Effector memory CD8-positive, alpha-beta T cell (primary cell): ENCODE data around the gene UBE2QL1.
A peak's percentile ranks its signal among the peaks of the same experiment; 100 is the strongest.

Source experiments
- ATAC-seq: fragments of 150-1000 bp; cut with Tn5 transposase; replicated peaks from 2 replicates; pipeline ENCODE4 v1.10.0; 2021; ENCODE audit warnings: mild to moderate bottlenecking, moderate library complexity
- DNase-seq, 3 experiments: peaks; one replicate each; pipeline ENCODE4 v3.0.0; 2021
- H3K27ac Mint-ChIP-seq, 2 donors: one replicate each; pipeline ENCODE4 v1.8.0; 2022; ENCODE audit warnings: mild to moderate bottlenecking in 2 of 2, mixed read lengths in 2 of 2, moderate library complexity in 2 of 2
- H3K27me3 Mint-ChIP-seq, 2 donors: one replicate each; pipeline ENCODE4 v1.8.0; 2022; ENCODE audit warnings: mixed read lengths in 2 of 2
- H3K36me3 Mint-ChIP-seq: one replicate; pipeline ENCODE4 v1.8.0; 2022; ENCODE audit warnings: mild to moderate bottlenecking, moderate library complexity, mixed read lengths; ENCODE audit not compliant: insufficient read depth
- H3K4me1 Mint-ChIP-seq, 2 donors: one replicate each; pipeline ENCODE4 v1.8.0; 2022; ENCODE audit warnings: low read depth in 2 of 2, mixed read lengths in 2 of 2
- H3K4me3 Mint-ChIP-seq, 2 donors: one replicate each; pipeline ENCODE4 v1.8.0; 2022; ENCODE audit warnings: mild to moderate bottlenecking in 2 of 2, mixed read lengths in 2 of 2, moderate library complexity in 2 of 2
- H3K9me3 Mint-ChIP-seq, 2 donors: one replicate each; pipeline ENCODE4 v1.8.0; 2022; ENCODE audit warnings: mixed read lengths in 2 of 2
- total RNA-seq, 9 experiments: gene quantifications; one replicate each; lab custom pipeline; 2026; lab: John Stamatoyannopoulos, UW

The UBE2QL1 gene, protein sequence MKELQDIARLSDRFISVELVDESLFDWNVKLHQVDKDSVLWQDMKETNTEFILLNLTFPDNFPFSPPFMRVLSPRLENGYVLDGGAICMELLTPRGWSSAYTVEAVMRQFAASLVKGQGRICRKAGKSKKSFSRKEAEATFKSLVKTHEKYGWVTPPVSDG
- 0 to 0.54 (median 0) reads per million in 9 experiments for total RNA-seq

DNA sequence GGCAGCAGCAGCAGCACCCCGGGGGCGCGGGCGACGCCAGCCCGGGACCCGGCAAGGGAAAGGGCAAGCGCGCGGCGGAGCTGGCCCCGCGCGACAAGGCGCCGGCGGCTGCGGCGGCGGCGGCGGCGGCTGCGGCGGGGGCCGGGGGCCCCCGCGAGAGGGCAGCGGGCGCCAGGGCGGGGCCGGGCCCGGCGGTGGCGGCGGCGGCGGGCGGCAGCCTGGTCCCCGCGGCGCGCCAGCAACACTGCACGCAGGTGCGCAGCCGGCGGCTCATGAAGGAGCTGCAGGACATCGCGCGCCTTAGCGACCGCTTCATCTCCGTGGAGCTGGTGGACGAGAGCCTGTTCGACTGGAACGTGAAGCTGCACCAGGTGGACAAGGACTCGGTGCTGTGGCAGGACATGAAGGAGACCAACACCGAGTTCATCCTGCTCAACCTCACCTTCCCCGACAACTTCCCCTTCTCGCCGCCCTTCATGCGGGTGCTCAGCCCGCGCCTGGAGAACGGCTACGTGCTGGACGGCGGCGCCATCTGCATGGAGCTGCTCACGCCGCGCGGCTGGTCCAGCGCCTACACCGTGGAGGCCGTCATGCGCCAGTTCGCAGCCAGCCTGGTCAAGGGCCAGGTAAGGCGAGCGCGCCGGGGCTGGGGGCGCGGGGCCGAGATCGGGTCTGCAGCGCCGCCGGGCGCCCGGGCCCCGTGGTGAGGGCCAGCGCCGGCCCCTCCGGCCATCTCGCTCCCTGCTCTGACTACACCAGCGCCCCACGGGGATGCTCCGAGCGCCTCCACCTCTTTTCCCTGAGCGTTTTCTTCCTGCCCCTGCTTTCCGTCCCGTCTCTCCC lies at the start of gene UBE2QL1:
Gene UBE2QL1, plus strand, starts transcription at position 238 of the 843 bp plus-strand sequence. Its CDS starts 35 bp downstream, at position 273.
- peaks cover 41 to 44% of the 10 kb centered on the region in 2 donors for H3K27me3 Mint-ChIP-seq
- peaks cover 3 to 6% of the 10 kb centered on the region in 2 donors for H3K4me1 Mint-ChIP-seq
- ATAC-seq (no peak), DNase-seq (no peak)
- no peak within 1 kb of the TSS for H3K27ac Mint-ChIP-seq
- no peaks in the 10 kb centered on the region for H3K9me3 Mint-ChIP-seq
- no peaks in the 10 kb centered on the region for H3K36me3 Mint-ChIP-seq
- H3K4me3 Mint-ChIP-seq: peak within 1 kb of the TSS; percentile 51 to 58

DNA sequence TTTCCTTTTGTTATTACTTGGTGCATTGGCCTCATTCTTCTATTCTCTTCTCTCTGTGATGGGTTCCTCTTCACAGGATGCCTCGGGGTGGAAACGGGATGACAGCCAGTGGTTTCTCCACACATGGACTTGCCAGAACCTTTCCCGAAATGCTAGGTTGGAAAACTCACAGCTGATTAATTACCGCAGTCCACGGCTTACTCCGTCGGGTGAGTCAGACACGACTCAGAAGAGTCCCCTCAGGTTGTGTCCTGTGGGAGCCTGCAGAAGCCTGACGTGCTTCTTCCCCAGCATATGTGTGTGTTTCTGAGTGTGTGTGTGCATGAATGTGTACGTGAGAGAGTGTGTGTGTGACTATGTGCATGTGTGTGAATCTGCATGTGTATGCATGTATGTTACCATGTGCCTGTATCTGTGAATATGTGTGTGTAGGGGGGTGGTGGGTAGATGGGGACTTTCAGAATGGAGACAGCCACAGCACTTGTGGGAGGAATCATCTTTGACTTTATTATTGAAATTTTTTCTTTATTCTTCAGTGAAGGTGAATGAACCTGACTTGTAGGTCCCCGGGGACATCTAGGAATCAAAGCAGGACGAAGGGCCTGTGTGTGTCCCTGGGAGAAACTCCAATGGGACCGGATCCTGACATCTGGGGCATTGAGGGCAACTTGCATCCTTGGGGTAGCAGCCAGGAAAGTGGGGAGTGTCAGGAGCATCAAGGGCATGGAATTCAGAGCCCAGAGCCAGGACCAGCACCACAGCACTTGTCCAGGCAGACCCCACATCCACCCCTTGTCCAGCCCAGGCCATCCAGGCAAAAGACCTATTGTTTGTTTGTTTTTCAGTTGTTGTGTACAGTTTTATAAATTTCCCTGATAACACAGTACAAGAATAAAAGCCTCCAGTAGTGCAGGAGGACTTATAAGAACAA lies 48.4 kb upstream of the UBE2QL1 start:
- no peak for ATAC-seq
- Mint-ChIP-seq H3K36me3 (no peaks in the 10 kb centered on the region), H3K4me1 (no peaks in the 10 kb centered on the region), H3K27me3 (peaks cover 49 to 75% of the 10 kb centered on the region in 2 donors), H3K9me3 (no peaks in the 10 kb centered on the region), H3K27ac (no peak overlapping the region), H3K4me3 (no peak overlapping the region)
- DNase-seq: no peak

DNA sequence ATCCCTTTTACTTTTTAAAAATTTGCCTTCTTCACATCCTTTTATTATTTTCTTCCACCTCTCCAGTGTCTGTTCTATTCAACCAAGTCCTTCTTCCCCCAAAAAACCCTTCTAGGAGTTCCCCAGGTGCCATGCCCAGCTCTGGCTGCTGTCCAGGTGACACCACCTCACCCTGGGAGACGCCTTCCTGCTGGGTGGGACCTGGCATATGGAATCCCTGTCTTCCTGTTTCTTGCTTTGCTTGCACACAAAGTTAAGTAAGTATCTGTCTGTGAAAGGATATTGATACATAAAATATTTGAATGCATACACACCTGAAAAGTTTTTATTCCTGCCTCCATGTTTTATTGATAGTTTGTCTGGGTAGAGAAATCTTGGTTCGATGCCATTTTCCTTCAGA lies 47.2 kb upstream of the UBE2QL1 start:
- no peaks in the 10 kb centered on the region for H3K4me1 Mint-ChIP-seq
- peaks cover 46 to 78% of the 10 kb centered on the region in 2 donors for H3K27me3 Mint-ChIP-seq
- H3K4me3 Mint-ChIP-seq: no peak overlapping the region
- no peak overlapping the region for H3K27ac Mint-ChIP-seq
- no peak for DNase-seq
- ATAC-seq: no peak
- no peaks in the 10 kb centered on the region for H3K36me3 Mint-ChIP-seq
- H3K9me3 Mint-ChIP-seq: no peaks in the 10 kb centered on the region

DNA sequence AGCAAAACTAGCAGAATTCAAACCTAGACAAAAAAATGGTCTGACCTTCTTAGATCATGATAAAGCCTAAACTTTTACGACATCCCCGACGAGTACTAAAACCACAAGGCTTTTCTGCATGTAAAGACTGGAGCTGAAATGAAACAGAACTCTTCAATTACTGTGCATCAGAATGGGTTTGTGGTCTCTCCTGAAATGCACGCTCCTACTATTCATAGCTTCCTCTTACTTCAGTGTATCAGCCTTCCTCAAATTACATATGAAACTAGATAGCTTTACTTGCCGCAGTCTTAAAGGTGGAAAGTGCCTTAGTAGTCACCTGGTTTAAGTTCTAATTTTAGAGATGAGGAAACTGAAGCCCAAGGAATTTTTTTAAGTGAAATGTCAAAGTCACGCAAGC lies 45.7 kb upstream of the UBE2QL1 start:
- ATAC-seq (no peak), DNase-seq (no peak)
- Mint-ChIP-seq H3K9me3 (no peaks in the 10 kb centered on the region), H3K4me1 (no peaks in the 10 kb centered on the region), H3K36me3 (no peaks in the 10 kb centered on the region), H3K27me3 (peaks cover 57 to 80% of the 10 kb centered on the region in 2 donors), H3K27ac (no peak overlapping the region), H3K4me3 (no peak overlapping the region)

DNA sequence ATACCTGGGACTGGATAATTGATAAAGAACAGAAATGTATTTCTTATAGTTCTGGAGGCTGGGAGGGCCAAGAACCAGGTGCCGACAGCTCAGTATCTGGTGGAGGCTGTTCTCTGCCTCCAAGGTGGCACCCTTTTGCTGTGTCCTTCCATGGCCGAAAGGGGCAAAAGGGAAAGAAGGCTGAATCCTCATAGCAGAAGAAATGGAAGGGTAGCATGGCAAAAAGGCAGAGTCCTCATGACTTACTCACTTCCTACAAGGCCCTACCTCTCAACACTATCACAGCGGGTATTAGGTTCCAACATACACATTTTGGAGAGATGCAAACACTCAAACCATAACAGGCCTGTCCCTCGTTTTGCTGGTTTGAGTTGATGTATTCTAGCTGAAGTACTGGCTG lies 45.2 kb upstream of the UBE2QL1 start:
- H3K27me3 Mint-ChIP-seq: peaks cover 61 to 80% of the 10 kb centered on the region in 2 donors
- ATAC-seq (no peak), DNase-seq (no peak)
- H3K27ac Mint-ChIP-seq: no peak overlapping the region
- no peaks in the 10 kb centered on the region for H3K36me3 Mint-ChIP-seq
- no peaks in the 10 kb centered on the region for H3K9me3 Mint-ChIP-seq
- no peak overlapping the region for H3K4me3 Mint-ChIP-seq
- no peaks in the 10 kb centered on the region for H3K4me1 Mint-ChIP-seq

DNA sequence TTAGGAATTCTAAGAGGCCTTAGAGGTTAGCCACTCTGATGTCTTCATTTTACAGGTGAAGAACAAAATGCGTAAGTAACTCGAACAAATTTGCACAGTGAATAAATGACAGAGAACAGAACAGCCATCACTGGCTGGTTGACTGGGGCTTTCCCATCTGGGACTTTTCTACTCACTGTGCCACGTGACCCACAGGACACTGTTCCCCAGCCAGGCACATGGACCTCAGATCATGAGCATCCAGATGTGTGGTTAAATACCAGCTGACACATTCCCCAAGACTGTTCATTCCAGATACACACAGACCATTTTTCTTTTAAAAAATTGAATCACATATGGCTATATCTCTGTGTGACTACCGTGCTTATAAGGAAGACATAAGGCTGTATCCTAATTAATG lies 44.5 kb upstream of the UBE2QL1 start:
- Mint-ChIP-seq H3K27ac (no peak overlapping the region), H3K4me1 (no peaks in the 10 kb centered on the region), H3K4me3 (no peak overlapping the region), H3K36me3 (no peaks in the 10 kb centered on the region), H3K27me3 (peaks cover 69 to 82% of the 10 kb centered on the region in 2 donors), H3K9me3 (no peaks in the 10 kb centered on the region)
- ATAC-seq (no peak), DNase-seq (no peak)

DNA sequence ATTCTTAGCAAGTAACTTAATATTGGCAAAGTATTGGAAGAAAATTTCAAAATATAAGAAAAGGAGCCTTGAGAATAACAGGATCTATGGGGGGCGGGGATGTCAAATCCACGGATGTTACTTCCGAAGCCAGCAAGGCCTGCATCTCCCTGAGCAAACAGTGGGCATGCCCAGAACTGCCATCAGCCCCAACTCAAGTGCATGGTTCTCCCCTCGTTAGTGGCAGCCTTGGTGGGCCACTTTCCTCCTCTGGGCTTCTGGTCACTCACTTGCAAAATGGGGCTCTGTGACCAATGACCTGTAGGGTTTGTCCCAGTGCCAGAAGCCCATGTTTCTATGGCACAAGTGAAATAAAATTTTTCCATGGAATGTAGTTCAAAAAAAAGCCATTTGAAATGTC lies 43.1 kb upstream of the UBE2QL1 start:
- H3K27me3 Mint-ChIP-seq: peaks cover 69 to 75% of the 10 kb centered on the region in 2 donors
- no peaks in the 10 kb centered on the region for H3K4me1 Mint-ChIP-seq
- H3K4me3 Mint-ChIP-seq: no peak overlapping the region
- no peak overlapping the region for H3K27ac Mint-ChIP-seq
- ATAC-seq: no peak
- H3K36me3 Mint-ChIP-seq: no peaks in the 10 kb centered on the region
- H3K9me3 Mint-ChIP-seq: no peaks in the 10 kb centered on the region
- DNase-seq: no peak

DNA sequence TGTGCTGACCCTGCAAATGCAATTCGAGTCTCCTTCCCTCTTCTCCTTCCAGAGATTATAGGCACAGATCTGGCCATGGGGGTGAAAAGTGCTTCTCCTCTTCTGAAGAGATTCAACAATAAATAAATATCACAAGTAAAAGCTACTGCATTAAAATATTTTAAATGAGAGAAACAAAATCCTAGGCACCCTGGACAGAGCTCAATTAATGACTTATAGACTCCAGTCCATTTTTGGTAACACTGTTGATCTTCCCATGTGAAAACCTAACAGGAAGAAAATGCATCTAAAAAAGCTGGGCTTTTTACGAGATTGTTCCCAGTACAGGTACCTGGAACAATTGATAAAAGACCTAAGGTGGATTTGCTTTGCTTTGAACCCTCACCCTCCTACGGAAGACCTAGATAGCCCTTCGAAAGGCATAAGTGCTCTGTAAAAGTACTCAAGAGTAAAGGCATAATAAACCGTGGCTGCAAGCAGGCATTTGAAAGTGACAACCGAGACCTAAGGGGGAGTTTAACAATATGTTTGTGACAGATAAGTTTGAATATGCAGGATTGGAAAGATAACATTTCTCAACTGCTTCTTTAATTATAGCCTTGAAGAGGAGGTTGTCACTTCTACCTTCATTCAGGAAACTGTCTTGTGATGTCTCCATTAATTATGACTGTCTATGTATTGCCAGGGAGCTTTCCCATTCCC lies 41.0 kb upstream of the UBE2QL1 start:
- ATAC-seq: no peak
- Mint-ChIP-seq H3K27me3 (peaks cover 50 to 73% of the 10 kb centered on the region in 2 donors), H3K27ac (no peak overlapping the region), H3K4me1 (no peaks in the 10 kb centered on the region), H3K9me3 (no peaks in the 10 kb centered on the region), H3K4me3 (no peak overlapping the region), H3K36me3 (no peaks in the 10 kb centered on the region)
- no peak for DNase-seq

DNA sequence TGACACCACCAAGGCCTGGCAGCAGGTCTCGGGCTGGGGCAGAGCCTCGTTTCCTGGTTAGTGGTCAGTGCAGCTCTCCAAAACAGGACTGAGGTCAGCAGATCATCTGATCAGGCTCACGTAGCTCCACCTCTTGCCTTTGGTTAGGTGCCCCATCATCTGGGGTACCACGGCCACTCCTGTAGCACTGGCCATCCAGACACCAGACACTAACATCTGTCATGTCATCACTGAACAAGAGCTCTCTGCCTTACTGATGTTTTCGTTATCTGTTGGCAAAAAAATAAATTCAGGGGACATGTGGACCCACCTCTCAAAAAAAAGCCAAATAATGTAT lies 40.4 kb upstream of the UBE2QL1 start:
- Mint-ChIP-seq H3K27me3 (peaks cover 46 to 71% of the 10 kb centered on the region in 2 donors), H3K36me3 (no peaks in the 10 kb centered on the region), H3K9me3 (no peaks in the 10 kb centered on the region), H3K4me1 (no peaks in the 10 kb centered on the region), H3K4me3 (no peak overlapping the region), H3K27ac (no peak overlapping the region)
- no peak for ATAC-seq
- no peak for DNase-seq

DNA sequence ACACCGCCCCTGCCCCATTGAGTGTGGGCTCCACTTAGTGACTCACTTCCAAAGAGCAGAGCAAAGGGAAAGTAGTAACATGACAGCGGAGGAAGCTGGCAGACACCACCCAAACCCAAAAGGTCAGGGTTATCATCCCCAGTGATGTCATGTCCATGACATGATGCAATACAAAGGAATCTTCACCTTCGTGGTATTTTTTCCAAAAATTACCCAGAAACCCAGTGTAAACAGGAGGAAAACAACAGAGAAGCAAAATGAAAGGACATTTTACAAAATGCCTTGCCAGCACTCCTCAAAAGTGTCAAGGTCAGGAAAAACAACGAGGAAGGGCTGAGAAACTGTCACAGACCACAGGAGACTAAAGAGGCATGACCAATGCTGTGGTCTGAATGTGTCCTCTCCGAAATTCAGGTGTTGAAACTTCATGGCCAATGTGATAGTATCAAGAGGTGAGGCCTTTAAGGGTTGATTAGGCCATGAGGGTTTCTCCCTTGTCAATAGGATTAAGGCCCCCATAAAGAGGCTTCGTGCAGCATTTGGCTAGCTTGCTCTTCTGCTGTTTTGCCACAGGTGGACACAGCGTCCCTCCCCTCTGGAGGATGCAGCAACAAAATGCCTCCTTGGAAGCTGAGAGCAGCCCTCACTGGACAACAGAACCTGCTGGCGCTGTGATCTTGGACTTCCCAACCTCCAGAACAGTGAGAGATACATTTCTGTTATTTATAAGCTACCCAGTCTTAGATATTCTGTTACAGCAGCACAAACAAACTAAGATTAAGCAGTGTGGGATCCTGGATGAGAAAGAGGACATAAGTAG lies 39.8 kb upstream of the UBE2QL1 start:
- H3K36me3 Mint-ChIP-seq: no peaks in the 10 kb centered on the region
- DNase-seq: no peak
- H3K27me3 Mint-ChIP-seq: peaks cover 43 to 65% of the 10 kb centered on the region in 2 donors
- no peak overlapping the region for H3K4me3 Mint-ChIP-seq
- H3K9me3 Mint-ChIP-seq: no peaks in the 10 kb centered on the region
- H3K4me1 Mint-ChIP-seq: no peaks in the 10 kb centered on the region
- ATAC-seq: no peak
- H3K27ac Mint-ChIP-seq: no peak overlapping the region

DNA sequence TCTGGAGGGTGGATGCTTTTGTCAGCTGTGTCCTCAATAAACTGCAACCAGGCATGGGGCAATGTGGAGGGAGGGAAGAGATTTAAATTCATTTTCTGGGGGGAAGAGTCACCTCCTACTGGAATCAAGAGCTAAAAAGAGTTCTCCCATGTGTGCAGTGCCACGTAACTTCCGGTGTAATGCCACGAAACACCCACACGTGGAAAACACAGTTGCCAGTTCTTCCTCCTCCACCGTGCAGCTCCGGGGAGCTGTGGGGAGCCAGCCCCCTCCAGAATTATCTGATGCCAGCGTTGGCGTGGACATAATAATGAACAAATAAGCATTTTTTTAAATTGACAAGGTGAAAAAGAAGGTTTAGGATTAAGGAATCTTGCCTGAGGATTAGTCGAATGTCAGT lies 38.2 kb upstream of the UBE2QL1 start:
- Mint-ChIP-seq H3K27me3 (peaks cover 46 to 61% of the 10 kb centered on the region in 2 donors), H3K36me3 (no peaks in the 10 kb centered on the region), H3K4me3 (no peak overlapping the region), H3K27ac (no peak overlapping the region), H3K4me1 (no peaks in the 10 kb centered on the region), H3K9me3 (no peaks in the 10 kb centered on the region)
- no peak for DNase-seq
- no peak for ATAC-seq

DNA sequence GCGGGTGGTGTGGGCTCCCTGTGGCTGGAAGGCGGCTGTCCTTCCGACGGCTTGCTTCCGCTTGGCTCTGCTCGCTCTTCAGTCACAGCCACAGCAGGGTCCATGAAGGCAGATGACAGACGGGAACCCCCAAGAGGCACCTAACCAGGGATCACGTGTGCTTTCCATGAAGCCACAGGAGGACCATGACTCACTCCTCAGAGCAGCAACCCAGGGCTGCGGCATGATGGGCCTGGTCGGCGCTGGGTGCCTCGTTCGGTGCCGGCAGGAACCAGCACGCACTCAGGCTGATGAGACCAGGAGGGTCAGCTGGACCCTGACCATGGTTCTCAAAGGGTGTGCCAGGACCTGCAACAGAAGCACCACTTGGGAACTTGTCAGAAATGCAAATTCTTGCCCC lies 37.5 kb upstream of the UBE2QL1 start:
- ATAC-seq (no peak), DNase-seq (no peak)
- Mint-ChIP-seq H3K27me3 (peaks cover 43 to 59% of the 10 kb centered on the region in 2 donors), H3K9me3 (no peaks in the 10 kb centered on the region), H3K4me1 (no peaks in the 10 kb centered on the region), H3K27ac (no peak overlapping the region), H3K36me3 (no peaks in the 10 kb centered on the region), H3K4me3 (no peak overlapping the region)
